Measurements from ENCODE around the gene PIP5KL1.
A peak's percentile ranks its signal among the peaks of the same experiment; 100 is the strongest.

Gene PIP5KL1, protein sequence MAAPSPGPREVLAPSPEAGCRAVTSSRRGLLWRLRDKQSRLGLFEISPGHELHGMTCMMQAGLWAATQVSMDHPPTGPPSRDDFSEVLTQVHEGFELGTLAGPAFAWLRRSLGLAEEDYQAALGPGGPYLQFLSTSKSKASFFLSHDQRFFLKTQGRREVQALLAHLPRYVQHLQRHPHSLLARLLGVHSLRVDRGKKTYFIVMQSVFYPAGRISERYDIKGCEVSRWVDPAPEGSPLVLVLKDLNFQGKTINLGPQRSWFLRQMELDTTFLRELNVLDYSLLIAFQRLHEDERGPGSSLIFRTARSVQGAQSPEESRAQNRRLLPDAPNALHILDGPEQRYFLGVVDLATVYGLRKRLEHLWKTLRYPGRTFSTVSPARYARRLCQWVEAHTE

DNA sequence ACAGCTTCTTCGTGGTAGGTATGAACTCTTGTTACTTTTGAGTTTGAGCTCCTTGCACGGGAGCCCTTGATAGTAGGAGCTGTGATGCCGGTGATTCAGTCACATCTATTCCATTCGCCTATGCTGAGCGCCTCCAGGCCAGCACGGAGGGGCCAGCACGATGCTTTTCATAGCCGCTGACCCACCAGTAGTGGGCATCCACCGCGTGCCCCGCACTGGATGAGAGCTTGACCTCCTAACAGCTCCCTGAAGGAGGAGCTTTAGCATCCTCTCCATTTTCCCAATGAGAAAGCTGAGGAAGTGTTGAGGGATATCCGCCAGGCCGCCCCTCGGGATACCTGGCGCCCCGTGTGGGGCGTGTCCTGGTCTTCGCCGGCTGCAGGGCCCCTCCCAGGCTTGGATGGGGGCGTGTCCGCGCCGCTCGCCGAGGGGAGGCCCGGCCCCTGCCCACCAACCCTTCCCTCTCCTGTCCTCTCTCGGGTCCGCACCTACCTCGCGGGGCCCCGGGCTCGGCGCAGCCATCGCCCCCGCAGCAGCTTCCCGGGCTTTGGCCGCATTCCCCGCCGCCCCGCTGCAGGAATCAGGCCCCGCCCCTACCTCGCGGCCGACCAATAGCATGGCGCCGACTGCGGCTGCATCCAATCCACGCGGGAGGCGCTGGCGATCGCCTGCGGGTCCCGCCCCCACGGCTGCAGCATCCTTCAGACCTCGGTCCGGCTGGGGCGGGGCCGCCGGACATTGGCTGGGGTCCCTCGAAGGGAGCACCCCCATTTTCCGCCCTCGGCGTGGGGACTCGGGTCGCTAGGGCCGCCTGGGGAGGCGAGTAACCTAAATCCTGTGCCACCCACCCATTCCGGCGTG is at the start of gene PIP5KL1:
PIP5KL1 (minus strand) TSS at position 547 of the 861 bp plus-strand sequence; CDS start at position 522, 25 bp downstream.
- DNase-seq: peak; percentile 70

GRCh38 chr9:127980060-127980705 is 49.6 kb upstream of the PIP5KL1 start:
- peak; percentile 40 for DNase-seq

DNA sequence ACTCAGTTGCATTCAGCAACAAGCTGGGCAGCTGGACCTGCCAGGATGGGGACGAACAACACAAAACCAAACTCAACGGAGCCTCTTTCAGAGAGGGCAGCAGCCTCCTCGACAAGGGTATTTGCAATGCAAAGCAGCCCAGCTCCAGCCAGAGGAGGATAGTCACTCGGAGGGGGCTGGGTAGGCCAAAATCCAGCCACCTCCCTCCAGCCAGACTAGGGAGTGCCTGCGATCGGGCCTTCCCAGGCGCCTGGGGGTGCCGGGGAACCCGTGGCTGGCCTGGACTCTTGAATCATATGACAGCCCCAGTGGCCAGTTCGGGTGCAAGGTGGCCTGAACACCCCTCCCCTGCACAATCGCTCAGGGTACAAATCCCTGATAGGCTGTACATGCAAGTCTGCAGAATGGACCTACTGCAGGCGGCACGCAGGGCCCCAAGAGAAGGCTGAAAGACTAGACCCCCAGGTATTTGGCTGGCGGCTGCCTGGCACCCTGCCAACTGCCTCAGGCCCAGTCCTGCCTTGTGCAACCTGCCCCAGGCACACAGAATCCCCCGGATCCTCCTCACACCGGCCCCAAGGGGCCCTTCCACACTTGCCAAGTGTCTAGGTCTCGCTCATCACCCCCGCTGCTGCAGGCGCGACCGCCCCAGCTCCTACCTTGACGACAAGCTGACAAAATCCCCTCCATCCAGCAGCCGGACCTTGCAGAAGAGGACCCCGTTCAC is 48.9 kb upstream of the PIP5KL1 start:
- peak; percentile 32 for DNase-seq

- no peak for DNase-seq
Measured at GRCh38 chr9:127979015-127979332, 48.4 kb upstream of the PIP5KL1 start.

- peak; percentile 33 for DNase-seq
Measured at GRCh38 chr9:127977884-127978647, 47.5 kb upstream of the PIP5KL1 start.

DNA sequence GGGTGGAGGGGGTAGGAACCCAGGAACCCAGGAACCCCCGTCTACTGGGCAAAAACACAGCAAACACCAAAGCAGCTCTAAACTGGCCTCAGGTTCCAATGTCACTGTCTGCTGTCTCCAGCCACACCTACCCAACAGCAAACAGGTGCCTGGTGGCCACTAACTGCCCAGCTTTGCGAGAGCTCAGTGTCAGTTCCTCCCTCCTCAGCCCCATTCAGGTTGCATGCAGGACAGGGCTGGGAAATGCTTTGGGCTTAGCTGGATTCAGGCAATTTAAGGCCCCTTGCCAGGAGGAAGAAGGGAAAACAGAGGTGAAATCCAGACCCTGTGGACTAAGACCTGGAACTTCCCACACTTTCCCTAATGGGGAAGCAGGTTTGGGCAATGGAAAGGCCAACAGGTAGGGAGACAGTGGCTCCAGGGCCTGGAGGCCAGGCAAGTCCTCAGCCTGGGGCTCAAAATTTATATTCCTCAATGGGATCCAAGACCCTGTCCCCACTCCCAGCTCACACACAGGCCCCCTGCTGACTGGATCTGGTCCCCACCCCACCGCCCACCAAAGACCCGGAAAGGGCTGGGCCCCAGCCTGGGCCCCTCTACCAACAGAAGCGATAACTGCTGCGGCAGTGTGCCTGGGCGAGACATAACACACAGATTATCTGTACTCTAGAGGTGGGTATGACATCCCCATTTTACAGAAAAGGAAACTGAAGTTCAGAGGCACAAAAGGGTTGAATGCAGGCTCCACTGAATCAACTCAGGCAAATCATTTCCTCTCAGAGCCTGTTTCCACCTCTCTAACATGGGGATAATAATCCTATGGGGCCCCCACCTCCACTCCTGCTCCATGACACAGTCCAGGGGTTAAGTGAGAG is 46.7 kb upstream of the PIP5KL1 start:
- peak; percentile 43 for DNase-seq

DNA sequence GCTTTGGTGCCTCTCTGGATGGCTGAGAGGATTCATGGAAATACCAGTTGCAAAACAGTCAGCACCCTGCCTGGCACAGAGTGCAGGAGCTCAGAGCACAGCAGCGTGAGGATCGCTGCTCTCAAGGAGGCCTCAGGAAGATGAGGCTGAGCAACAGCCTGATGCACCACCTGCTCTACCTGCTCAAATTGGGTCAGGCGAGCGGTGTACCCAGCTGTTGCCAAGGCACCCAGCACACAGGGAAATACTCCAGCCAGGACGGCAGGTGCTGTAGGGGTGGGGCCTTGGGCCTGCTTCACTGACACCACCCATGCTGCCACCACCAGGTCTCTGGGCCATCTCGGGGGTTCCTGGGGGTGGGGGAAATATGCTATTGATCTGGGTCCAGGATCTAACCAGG is 45.9 kb upstream of the PIP5KL1 start:
- DNase-seq: peak; percentile 23

DNA sequence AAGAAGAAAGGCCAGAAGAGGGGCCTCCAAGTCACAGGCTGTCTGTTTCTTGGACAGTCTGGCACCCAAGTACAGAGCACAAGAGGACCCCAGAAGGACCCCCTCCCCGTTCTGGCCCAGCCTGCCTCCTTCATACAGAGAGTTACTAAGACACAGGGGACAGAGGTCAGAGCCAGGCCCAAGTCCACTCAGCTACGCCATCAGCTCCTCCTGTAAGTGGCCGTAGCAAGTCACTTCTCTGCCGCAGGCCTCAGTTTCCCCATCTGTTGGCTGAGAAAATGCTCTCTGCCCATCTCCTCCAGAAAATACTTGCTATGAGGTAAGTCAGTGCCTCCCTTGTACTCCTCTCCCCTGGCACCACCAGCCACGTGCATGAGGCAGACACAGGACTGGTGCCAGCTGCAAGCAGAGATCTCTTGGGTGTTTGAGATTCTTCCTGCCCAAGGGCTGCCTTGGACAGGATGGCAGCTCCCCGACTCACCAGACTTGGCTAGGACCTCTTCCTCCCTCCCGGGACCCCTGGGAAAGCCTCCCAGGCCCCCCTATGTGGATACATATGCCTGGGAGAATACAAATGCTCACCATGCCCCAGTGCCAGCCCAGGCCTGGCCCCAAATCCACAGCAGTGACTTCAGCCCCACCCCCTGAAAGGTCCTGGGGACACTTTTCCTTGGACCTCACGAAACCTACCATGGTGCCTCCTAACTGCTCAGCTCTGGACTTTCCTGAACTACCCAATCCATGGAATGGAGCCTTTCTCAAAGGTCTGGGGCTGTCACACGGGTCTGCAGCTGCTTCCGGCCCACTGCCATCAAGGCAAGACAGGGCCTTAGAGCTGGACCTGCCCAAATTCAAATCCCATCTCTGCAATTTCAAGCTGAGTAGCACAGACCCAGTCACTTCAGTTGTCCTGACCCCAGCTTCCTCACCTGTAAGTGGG is 45.1 kb upstream of the PIP5KL1 start:
- DNase-seq: no peak

GRCh38 chr9:127974769-127975261 is 44.2 kb upstream of the PIP5KL1 start:
- no peak for DNase-seq

- no peak for DNase-seq
Measured at GRCh38 chr9:127974001-127974768, 43.6 kb upstream of the PIP5KL1 start.

DNA sequence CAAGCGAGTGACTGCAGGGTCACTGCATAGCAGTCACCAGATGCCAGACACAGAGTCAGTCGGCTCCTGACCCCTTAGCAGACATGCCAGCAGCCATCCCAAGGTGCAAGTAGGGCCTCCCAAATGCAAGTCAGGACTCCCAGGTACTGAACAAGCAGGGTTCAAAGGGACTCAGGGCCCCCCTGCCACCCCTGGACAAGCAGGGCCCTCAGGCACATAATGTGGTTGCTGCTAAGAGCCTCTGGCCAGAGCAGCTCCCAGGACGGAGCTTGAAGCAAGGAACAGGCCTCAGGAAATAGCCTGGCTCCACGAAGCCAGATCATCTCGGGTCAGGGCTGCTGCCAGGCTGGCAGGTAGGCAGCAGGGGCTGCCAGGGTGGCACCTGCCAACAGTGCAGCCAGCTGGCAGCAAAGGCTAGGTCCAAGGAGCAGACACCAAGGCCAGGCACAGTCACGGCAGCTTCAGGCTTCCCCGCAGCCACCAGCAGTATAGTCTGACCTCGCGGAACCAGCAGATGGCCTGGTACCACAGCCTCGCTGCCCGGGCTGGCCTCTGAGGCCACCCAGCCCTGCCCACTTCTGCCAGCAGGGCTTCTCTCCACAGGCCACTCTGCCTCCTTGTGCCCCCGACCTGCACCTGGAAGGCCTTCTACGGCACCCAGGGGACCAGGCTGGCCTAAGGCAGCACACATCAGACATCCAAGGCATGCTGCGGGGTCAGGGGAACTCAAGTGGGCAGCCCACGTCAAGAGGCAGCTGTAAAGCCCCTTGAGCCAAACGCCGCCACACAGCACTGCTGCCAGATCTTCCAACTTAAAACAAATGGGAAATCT is 42.8 kb upstream of the PIP5KL1 start:
- DNase-seq: no peak

- no peak for DNase-seq
Measured at GRCh38 chr9:127972236-127972871, 41.8 kb upstream of the PIP5KL1 start.

DNA sequence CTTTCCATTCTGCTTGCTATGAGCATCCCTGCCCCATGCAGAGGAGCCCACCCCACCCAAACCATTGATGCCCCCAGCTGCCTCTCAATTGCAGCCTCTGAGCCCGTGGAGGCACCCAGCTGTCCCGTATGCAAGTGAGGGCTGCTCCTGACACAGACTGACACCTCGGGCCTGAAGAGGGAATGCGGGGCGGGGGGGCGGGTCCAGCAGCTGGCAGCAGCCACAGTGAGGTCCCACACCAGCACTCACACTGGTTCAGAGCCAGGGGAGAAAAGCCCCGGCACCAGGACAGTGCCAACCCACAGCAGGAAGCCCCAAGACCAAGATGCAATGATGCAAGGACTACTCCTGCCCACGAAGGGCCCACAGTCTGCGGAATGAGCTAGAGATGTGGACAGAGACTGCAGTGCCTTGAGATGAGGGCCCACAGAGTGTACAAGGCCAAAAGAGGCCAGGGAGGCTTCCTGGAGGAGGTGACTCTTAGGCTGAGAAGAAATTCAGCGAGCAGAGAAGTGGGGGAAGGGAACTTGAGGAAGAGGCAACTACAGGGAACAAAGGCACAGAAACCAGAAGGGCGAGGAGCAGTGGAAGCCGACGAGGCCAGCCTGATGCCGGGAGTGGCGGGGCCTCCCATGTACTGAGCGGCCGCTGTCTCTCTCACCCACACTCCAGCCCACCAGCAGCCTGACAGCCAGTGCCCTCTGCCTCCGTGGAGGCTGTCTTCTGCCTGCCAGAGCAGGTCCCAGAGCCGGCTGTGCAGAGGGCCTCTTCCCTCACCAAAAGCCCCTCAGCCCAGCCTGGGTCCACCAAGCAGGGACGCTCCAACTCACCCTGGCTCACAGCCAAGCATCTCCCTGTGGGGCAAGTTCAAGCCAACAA is 41.0 kb upstream of the PIP5KL1 start:
- DNase-seq: no peak

DNA sequence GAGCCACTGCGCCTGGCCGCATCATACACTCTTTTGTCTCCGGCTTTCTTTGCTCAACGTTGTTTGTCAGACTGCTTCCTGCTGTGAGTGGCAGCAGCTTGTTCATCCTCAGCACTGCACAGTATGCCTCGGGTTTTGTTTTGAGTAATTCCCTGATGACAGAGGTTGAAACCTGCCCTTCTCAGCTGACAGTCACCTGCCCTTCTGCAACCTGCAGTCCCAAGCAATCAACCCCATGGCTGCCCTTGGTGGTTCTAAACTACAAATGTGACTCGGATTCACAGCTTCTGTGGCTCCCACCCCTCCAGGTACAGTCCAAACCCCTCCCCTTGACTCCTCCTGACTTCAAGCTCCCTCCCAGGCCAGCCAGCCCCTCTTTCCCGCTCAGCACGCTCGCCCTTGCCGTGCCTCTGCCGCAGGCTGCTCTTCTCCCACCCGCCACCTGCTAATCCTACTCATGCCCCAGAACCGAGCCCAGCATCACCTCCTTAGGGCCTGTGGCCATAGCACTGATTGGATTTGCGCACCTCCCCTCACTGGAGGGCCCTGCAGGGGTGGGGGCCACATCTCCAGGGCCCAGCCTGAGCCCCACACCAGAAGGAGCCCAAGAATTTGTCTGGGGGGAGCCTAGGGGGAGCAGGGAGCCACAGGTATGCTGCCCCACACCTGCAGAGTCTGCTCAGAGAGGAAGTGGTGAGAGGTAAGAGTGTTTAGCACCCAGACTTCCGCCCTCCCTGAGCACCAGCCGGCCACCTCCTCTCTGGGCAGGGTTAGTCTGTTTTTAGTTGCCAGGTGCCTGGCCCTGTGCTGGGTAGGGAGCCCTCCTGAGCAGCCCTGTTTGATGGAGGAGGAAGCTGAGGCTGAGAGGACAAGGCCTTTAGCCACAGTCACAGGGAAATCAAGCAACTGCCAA is 40.1 kb upstream of the PIP5KL1 start:
- peak; percentile 82 for DNase-seq

DNA sequence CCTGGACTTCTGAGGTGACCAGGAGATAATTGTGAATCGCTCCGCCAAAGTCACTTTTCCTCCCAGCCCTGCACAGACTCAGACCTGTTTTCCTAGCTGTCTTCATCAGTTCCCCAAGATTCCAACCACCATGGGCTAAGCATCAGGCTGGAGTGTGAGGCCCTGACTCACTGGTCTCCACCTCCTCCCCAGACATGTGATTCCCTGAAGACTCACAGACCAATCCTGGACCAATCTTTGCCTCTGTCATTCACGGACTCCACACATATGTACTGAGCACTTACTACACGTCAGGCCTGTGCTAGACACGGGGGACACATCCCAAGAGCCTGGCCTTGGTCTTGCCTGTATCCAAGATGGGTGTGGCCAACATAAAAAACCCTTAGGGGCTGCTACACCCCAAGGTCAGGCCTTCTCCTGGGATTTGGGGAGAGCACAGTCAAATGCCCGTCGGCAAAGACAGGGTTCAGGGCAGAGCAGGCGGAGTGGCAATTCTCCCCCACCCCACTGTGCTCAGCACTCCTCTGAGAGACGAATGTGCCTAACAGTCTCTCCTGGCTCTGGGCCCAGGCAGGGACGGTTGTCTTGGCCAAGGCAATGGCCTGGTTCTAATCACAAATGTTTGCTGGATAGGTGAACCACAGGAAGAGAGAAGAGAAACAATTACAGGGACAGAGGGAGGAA is 38.3 kb upstream of the PIP5KL1 start:
- DNase-seq: no peak

All from stimulated activated CD4-positive, alpha-beta T cell treated with anti-CD3 and anti-CD28 coated beads, Interleukin-4, amount 100 ng/mL, for 24 hours (primary cell).